GM23338 (cell line): ENCODE results near the gene TSSC4. TPM values are rescaled to one million over a fixed set of nuclear protein-coding genes. Genes with fewer than 3 reads are reported as not detected.

ENCODE experiments used
- ATAC-seq: fragments of 200-7000 bp; cut with Tn5 transposase; 3 replicates; pipeline ENCODE4 v1.9.1; 2020
- DNase-seq: peaks from one replicate; pipeline ENCODE4 v3.0.0-alpha.2; 2015; ENCODE audit warnings: low spot score
- H2AFZ ChIP-seq: fragments of 200-600 bp; sonication (generic); 2 replicates; pipeline ENCODE4 v1.8.0; 2016; ENCODE audit warnings: antibody characterized with exemption, mild to moderate bottlenecking, moderate library complexity
- H3F3A ChIP-seq: fragments of 200-600 bp; sonication (generic); replicated peaks from 2 replicates; pipeline ENCODE4 v1.8.0; 2017; ENCODE audit warnings: antibody characterized with exemption, mixed run types, low read depth
- H3K27ac ChIP-seq: fragments of 200-600 bp; sonication (generic); 2 replicates; pipeline ENCODE4 v1.6.1; 2016; ENCODE audit warnings: low read depth
- H3K27me3 ChIP-seq: fragments of 200-600 bp; sonication (generic); 2 replicates; pipeline ENCODE4 v1.8.0; 2016; ENCODE audit warnings: mild to moderate bottlenecking, mixed run types, moderate library complexity; ENCODE audit not compliant: insufficient read depth
- H3K36me3 ChIP-seq: fragments of 200-600 bp; sonication (generic); 2 replicates; pipeline ENCODE4 v1.8.0; 2016; ENCODE audit warnings: mild to moderate bottlenecking; ENCODE audit not compliant: insufficient read depth
- H3K4me1 ChIP-seq: fragments of 200-600 bp; sonication (generic); 2 replicates; pipeline ENCODE4 v1.8.0; 2016; ENCODE audit warnings: mild to moderate bottlenecking, moderate library complexity; ENCODE audit not compliant: insufficient read depth
- H3K4me2 ChIP-seq: fragments of 200-600 bp; sonication (generic); 2 replicates; pipeline ENCODE4 v1.7.1; 2017; ENCODE audit warnings: mixed run types
- H3K4me3 ChIP-seq: fragments of 200-600 bp; sonication (generic); 2 replicates; pipeline ENCODE4 v1.6.1; 2016; ENCODE audit warnings: mixed run types
- H3K79me2 ChIP-seq: fragments of 200-600 bp; sonication (generic); replicated peaks from 2 replicates; pipeline ENCODE4 v1.8.0; 2017; ENCODE audit warnings: mild to moderate bottlenecking; ENCODE audit not compliant: insufficient read depth
- H3K9me2 ChIP-seq: fragments of 200-600 bp; sonication (generic); 2 replicates; pipeline ENCODE4 v1.8.0; 2017; ENCODE audit not compliant: insufficient read depth
- H4K20me1 ChIP-seq: fragments of 200-600 bp; sonication (generic); replicated peaks from 2 replicates; pipeline ENCODE4 v1.8.0; 2017; ENCODE audit warnings: mild to moderate bottlenecking; ENCODE audit not compliant: insufficient read depth
- H3K27ac Mint-ChIP-seq: 2 replicates; pipeline ENCODE4 v1.8.0; 2020; ENCODE audit warnings: inconsistent platforms, mild to moderate bottlenecking, moderate library complexity, mixed read lengths
- H3K27me3 Mint-ChIP-seq: 3 replicates; pipeline ENCODE4 v1.8.0; 2022; ENCODE audit warnings: low read depth, mild to moderate bottlenecking, moderate library complexity, mixed read lengths, inconsistent platforms; ENCODE audit not compliant: insufficient read depth, poor library complexity
- H3K36me3 Mint-ChIP-seq: 3 replicates; pipeline ENCODE4 v1.8.0; 2021; ENCODE audit warnings: low read depth, mild to moderate bottlenecking, inconsistent platforms, moderate library complexity, mixed read lengths
- H3K4me1 Mint-ChIP-seq: 3 replicates; pipeline ENCODE4 v1.8.0; 2020; ENCODE audit warnings: mild to moderate bottlenecking, inconsistent platforms, mixed read lengths
- H3K4me3 Mint-ChIP-seq: 3 replicates; pipeline ENCODE4 v1.8.0; 2021; ENCODE audit warnings: moderate library complexity, mild to moderate bottlenecking, inconsistent platforms, mixed read lengths
- H3K9me3 Mint-ChIP-seq: 3 replicates; pipeline ENCODE4 v1.8.0; 2020; ENCODE audit warnings: moderate library complexity, mild to moderate bottlenecking, inconsistent platforms, mixed read lengths
- CREB1 ChIP-seq: fragments of 250-450 bp; sonication (Bioruptor Pico); IDR thresholded peaks from 2 replicates; pipeline ENCODE4 v1.5.0; 2020; ENCODE audit warnings: low read depth, mild to moderate bottlenecking, moderate library complexity
- CTCF ChIP-seq, 2 experiments: fragments of 200-600 bp in 1 of 2; sonication (generic) in 1 of 2; conservative IDR thresholded peaks; 2 replicates each; pipeline versions ENCODE4 v1.5.1 to v1.6.1; 2016 to 2017; ENCODE audit warnings: antibody characterized with exemption in 2 of 2, low read depth in 2 of 2, mild to moderate bottlenecking in 2 of 2, moderate library complexity in 1 of 2
- ETS1 ChIP-seq: IDR thresholded peaks from 2 replicates; pipeline ENCODE4 v1.6.1; 2016; ENCODE audit warnings: antibody characterized with exemption
- EZH2 ChIP-seq: fragments of 200-600 bp; sonication (generic); IDR thresholded peaks from one replicate; pipeline ENCODE4 v1.8.0; 2017; ENCODE audit warnings: antibody characterized with exemption, mild to moderate bottlenecking, low read depth; ENCODE audit not compliant: unreplicated experiment
- EZH2phosphoT487 ChIP-seq: fragments of 200-600 bp; sonication (generic); IDR thresholded peaks from one replicate; pipeline ENCODE4 v1.8.1; 2018; ENCODE audit warnings: antibody characterized with exemption; ENCODE audit not compliant: unreplicated experiment
- JUNB ChIP-seq: IDR thresholded peaks from one replicate; pipeline ENCODE4 v1.6.1; 2016; ENCODE audit warnings: antibody characterized with exemption; ENCODE audit not compliant: unreplicated experiment
- NANOG ChIP-seq: IDR thresholded peaks from 2 replicates; pipeline ENCODE4 v1.6.1; 2016; ENCODE audit warnings: antibody characterized with exemption, borderline replicate concordance
- POLR2AphosphoS5 ChIP-seq: IDR thresholded peaks from 2 replicates; pipeline ENCODE4 v1.6.1; 2016; ENCODE audit warnings: antibody characterized with exemption, low read depth
- REST ChIP-seq: IDR thresholded peaks from one replicate; pipeline ENCODE4 v1.6.1; 2018; ENCODE audit warnings: antibody characterized with exemption; ENCODE audit not compliant: unreplicated experiment
- STAT1 ChIP-seq: IDR thresholded peaks from one replicate; pipeline ENCODE4 v1.6.1; 2016; ENCODE audit warnings: antibody characterized with exemption; ENCODE audit not compliant: unreplicated experiment
- ZNF114 ChIP-seq: fragments of 250-450 bp; sonication (Bioruptor Pico); IDR thresholded peaks from 2 replicates; pipeline ENCODE4 v1.5.0; 2020; ENCODE audit warnings: mild to moderate bottlenecking, moderate library complexity
- ZNF331 ChIP-seq: fragments of 250-450 bp; sonication (Bioruptor Pico); IDR thresholded peaks from 2 replicates; pipeline ENCODE4 v1.5.0; 2020; ENCODE audit warnings: low read depth, mild to moderate bottlenecking, moderate library complexity
- ZNF462 ChIP-seq: fragments of 250-450 bp; sonication (Bioruptor Pico); IDR thresholded peaks from 2 replicates; pipeline ENCODE4 v1.5.0; 2020; ENCODE audit warnings: mild to moderate bottlenecking, moderate library complexity
- polyA plus RNA-seq: library from polyadenylated mRNA; unstranded; fragments of >200 nt; fragmentation: Nextera tagmentation; extraction: Ambion mirVana; gene quantifications from 2 replicates; pipeline ENCODE4 v1.2.1, GENCODE V29; 2016
- total RNA-seq: library from RNA; depleted of rRNA; stranded (reverse); fragments of >200 nt; shearing (Covaris generic); gene quantifications from 2 replicates; pipeline ENCODE4 v1.2.3, GENCODE V29; 2014

The TSSC4 gene
- total and polyA plus RNA-seq, 2 experiments from 2014 or later: 27.5 to 44.3 TPM

- Histone ChIP-seq H3K36me3 (no peaks in the 10 kb centered on the region; the same call in 1 of the 2 replicates), H2AFZ (no peak overlapping the region), H3K79me2 (peaks cover 6% of the 10 kb centered on the region), H3K9me2 (no peaks in the 10 kb centered on the region), H3K27ac (no peak overlapping the region), H3K4me3 (no peak overlapping the region), H3K27me3 (no peaks in the 10 kb centered on the region), H3K4me1 (peaks cover 2% of the 10 kb centered on the region; the same call in 1 of the 2 replicates), H3F3A (no peaks in the 10 kb centered on the region), H3K4me2 (no peak overlapping the region), H4K20me1 (no peaks in the 10 kb centered on the region; the same call in 1 of the 2 replicates)
- no peak overlapping the region for H3K4me3 Mint-ChIP-seq
- H3K27me3 Mint-ChIP-seq: peaks cover 11% of the 10 kb centered on the region
- H3K9me3 Mint-ChIP-seq: no peaks in the 10 kb centered on the region
- peaks cover 2% of the 10 kb centered on the region; the same call in 2 of the 3 replicates for H3K4me1 Mint-ChIP-seq
- no peak for TF ChIP-seq REST
- no peak for TF ChIP-seq ZNF462 (CRISPR knock-in tag)
- no peak for TF ChIP-seq ZNF114 (CRISPR knock-in tag)
- no peak for TF ChIP-seq ETS1
- TF ChIP-seq POLR2AphosphoS5: no peak
- no peak for TF ChIP-seq CREB1
- TF ChIP-seq JUNB: no peak
- no peak for TF ChIP-seq EZH2phosphoT487
- no peak for TF ChIP-seq CTCF (conservative IDR thresholded peaks at IDR 0.05; ENCODE audit: low read depth in 2 of 2)
- TF ChIP-seq EZH2: no peak
- no peak for TF ChIP-seq NANOG
- no peak for TF ChIP-seq STAT1
- TF ChIP-seq ZNF331 (CRISPR knock-in tag): no peak
- no peak for DNase-seq
- peaks cover 10% of the 10 kb centered on the region; the same call in 1 of the 3 replicates for H3K36me3 Mint-ChIP-seq
- no peak overlapping the region for H3K27ac Mint-ChIP-seq
- no peak for ATAC-seq
These were observed 4.1 kb upstream of the TSSC4 start for GRCh38 chr11:2396471-2396870.
